GM18502 (cell line): ENCODE data around the gene ULK2.
"Not testable (repeated sequence)": the region's sequence is repeated elsewhere in the genome, so short reads cannot be mapped to it uniquely, and the experiment has no call there.

Experiments used
- ATAC-seq: cut with Tn5 transposase; IDR thresholded peaks from one replicate; pipeline ENCODE4 v1.9.1; 2021; ENCODE audit warnings: mild to moderate bottlenecking; ENCODE audit not compliant: unreplicated experiment, poor library complexity

ULK2 gene

GRCh38 chr17:19769946-19770652 is 97.6 kb downstream of the ULK2 start:
- no peak for ATAC-seq

GRCh38 chr17:19768046-19768782 is 99.5 kb downstream of the ULK2 start:
- no peak for ATAC-seq

GRCh38 chr17:19766421-19767270 is 101.1 kb downstream of the ULK2 start:
- peak; percentile 73 for ATAC-seq

GRCh38 chr17:19766016-19766415 is 101.7 kb downstream of the ULK2 start:
- no peak for ATAC-seq

- not testable (repeated sequence) for ATAC-seq
These were observed 103.7 kb downstream of the ULK2 start for GRCh38 chr17:19763991-19764390.

GRCh38 chr17:19763416-19763815 is 104.3 kb downstream of the ULK2 start:
- ATAC-seq, result no peak

- no peak for ATAC-seq
These were observed 105.2 kb downstream of the ULK2 start for GRCh38 chr17:19762515-19762961.

GRCh38 chr17:19760746-19761145 is 107.0 kb downstream of the ULK2 start:
- ATAC-seq, result no peak

GRCh38 chr17:19759568-19760549 is 107.9 kb downstream of the ULK2 start:
- no peak for ATAC-seq

- ATAC-seq, result no peak
These were observed 110.1 kb downstream of the ULK2 start for GRCh38 chr17:19757536-19758180.

- ATAC-seq, result no peak
These were observed 111.2 kb downstream of the ULK2 start for GRCh38 chr17:19756546-19756945.

- ATAC-seq, result no peak
These were observed 111.8 kb downstream of the ULK2 start for GRCh38 chr17:19755821-19756510.

GRCh38 chr17:19755392-19755791 is 112.3 kb downstream of the ULK2 start:
- no peak for ATAC-seq

- no peak for ATAC-seq
These were observed 113.9 kb downstream of the ULK2 start for GRCh38 chr17:19753661-19754463.

GRCh38 chr17:19753051-19753509 is 114.7 kb downstream of the ULK2 start:
- no peak for ATAC-seq

GRCh38 chr17:19752216-19753050 is 115.3 kb downstream of the ULK2 start:
- ATAC-seq, result no peak

- no peak for ATAC-seq
These were observed 116.9 kb downstream of the ULK2 start for GRCh38 chr17:19750835-19751234.
